HepG2 (cell line): ENCODE data around the gene TBX21.

Experiments used
- CHD4 ChIP-seq: fragments of 200-600 bp; sonication (generic); IDR thresholded peaks from 2 replicates; pipeline ENCODE4 v1.7.0; 2017; ENCODE audit warnings: mild to moderate bottlenecking, low read length, borderline replicate concordance
- EP300 ChIP-seq, 3 experiments: sonication (generic) in 1 of 3; formaldehyde crosslinking in 1 of 3; IDR thresholded peaks; 2 replicates each; pipeline versions ENCODE4 v1.5.1 to v1.6.1; 2011 to 2020; ENCODE audit warnings: low read depth in 2 of 3, low read length in 2 of 3, borderline replicate concordance in 1 of 3, improper control_type of control experiment in 1 of 3, mild to moderate bottlenecking in 1 of 3, missing genetic modification reagents in 1 of 3, moderate library complexity in 1 of 3
- ETV6 ChIP-seq: sonication (generic); formaldehyde crosslinking; conservative IDR thresholded peaks from 2 replicates; pipeline ENCODE4 v1.4.0; 2020; ENCODE audit warnings: missing genetic modification reagents
- GTF2F1 ChIP-seq: fragments of 150-350 bp; IDR thresholded peaks from 2 replicates; pipeline ENCODE4 v1.6.1; 2014; ENCODE audit warnings: low read length
- POLR2A ChIP-seq, 2 experiments: IDR thresholded peaks; 2 replicates each; pipeline ENCODE4 v1.6.1; 2011; ENCODE audit warnings: low read depth in 2 of 2, low read length in 2 of 2, mild to moderate bottlenecking in 1 of 2, moderate library complexity in 1 of 2; ENCODE audit not compliant: insufficient read depth in 1 of 2
- RAD21 ChIP-seq: fragments of 450-650 bp; formaldehyde crosslinking; IDR thresholded peaks from 2 replicates; pipeline ENCODE4 v1.5.0; 2020; ENCODE audit warnings: mild to moderate bottlenecking
- REPIN1 ChIP-seq: sonication (generic); formaldehyde crosslinking; IDR thresholded peaks from 2 replicates; pipeline ENCODE4 v1.8.0; 2022; ENCODE audit warnings: missing genetic modification reagents, low read depth, mild to moderate bottlenecking, borderline replicate concordance
- ZFP36L2 ChIP-seq: sonication (generic); formaldehyde crosslinking; IDR thresholded peaks from 2 replicates; pipeline ENCODE4 v1.4.0; 2020; ENCODE audit warnings: missing genetic modification reagents

DNA sequence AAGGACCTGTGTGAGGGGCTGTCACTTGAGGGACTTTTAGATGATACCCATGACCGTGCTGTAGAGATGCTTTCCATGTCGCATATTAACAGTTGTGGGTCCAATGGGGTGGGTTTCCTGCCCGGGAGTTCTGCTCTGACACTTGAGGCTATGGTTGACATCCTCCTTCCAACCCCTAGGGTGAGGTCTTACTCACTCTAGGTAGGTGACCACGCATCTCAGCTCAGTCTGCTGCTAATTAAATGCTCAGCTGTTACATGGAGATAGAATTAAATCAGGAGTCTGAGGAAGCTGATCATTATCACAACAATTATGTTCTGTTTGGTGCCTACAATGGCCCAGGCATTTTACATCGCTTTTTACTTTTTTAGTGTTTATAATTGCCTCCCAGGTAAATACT, 48.4 kb downstream of the TBX21 start:
- TF ChIP-seq RAD21, result no peak
- TF ChIP-seq EP300 (IDR thresholded peaks at IDR 0.05; ENCODE audit: low read depth in 2 of 2, low read length in 2 of 2), result no peak
- TF ChIP-seq EP300 (CRISPR knock-in tag; IDR thresholded peaks at IDR 0.05; ENCODE audit: borderline replicate concordance), result no peak
- no peak for TF ChIP-seq REPIN1 (CRISPR knock-in tag)
- no peak for TF ChIP-seq ETV6
- no peak for TF ChIP-seq POLR2A (IDR thresholded peaks at IDR 0.05; ENCODE audit: insufficient read depth in 1 of 2, low read depth in 2 of 2, low read length in 2 of 2)
- no peak for TF ChIP-seq CHD4
- no peak for TF ChIP-seq GTF2F1
- TF ChIP-seq ZFP36L2 (CRISPR knock-in tag), result no peak
